GM12878 (cell line): ENCODE results near the gene MCM9. TPM values are rescaled to one million over a fixed set of nuclear protein-coding genes. Genes with fewer than 3 reads are reported as not detected.

Experiments
- ATAC-seq: fragments of 200-7000 bp; cut with Tn5 transposase; 3 replicates; pipeline ENCODE4 v1.9.1; 2020; ENCODE audit warnings: mild to moderate bottlenecking, moderate library complexity
- BruUV-seq: library from RNA; stranded (reverse); fragments of 400-500 nt; replicated peaks from 2 replicates; lab custom pipeline; 2021; lab: Mats Ljungman, UMichigan
- CTCF ChIA-PET: fragments of 300-600 bp; sonication (Branson Sonifier 250); formaldehyde crosslinking; extraction: SDS; loops from one replicate; lab custom pipeline; 2021; ENCODE audit warnings: inconsistent platforms; lab: Yijun Ruan, JAX
- POLR2A ChIA-PET: fragments of 350-600 bp; formaldehyde crosslinking; extraction: SDS; loops from one replicate; lab custom pipeline; 2021; ENCODE audit warnings: inconsistent platforms; lab: Charles Lee
- RAD21 ChIA-PET: fragments of 300-600 bp; sonication (Branson Sonifier 250); formaldehyde crosslinking; loops from one replicate; lab custom pipeline; 2023; ENCODE audit warnings: antibody characterized with exemption; ENCODE audit not compliant: unreplicated experiment; lab: Charles Lee
- SMC1A ChIA-PET: fragments of 300-600 bp; sonication (Branson Sonifier 250); formaldehyde crosslinking; loops from one replicate; lab custom pipeline; 2023; ENCODE audit not compliant: unreplicated experiment, uncharacterized antibody; lab: Charles Lee
- DNase-seq: peaks from one replicate; pipeline ENCODE4 v3.0.0-alpha.2; 2011; ENCODE audit warnings: low read depth, low spot score
- FAIRE-seq: peaks from 3 replicates; lab custom pipeline; 2011; peaks lifted over from hg19 to GRCh38; lab: Jason Lieb, UNC
- H2AFZ ChIP-seq: 2 replicates; pipeline ENCODE4 v1.6.0; 2011; ENCODE audit warnings: low read depth, low read length, control low read depth; ENCODE audit not compliant: control insufficient read depth
- H3K27ac ChIP-seq: 2 replicates; pipeline ENCODE4 v1.5.1; 2011; ENCODE audit warnings: control low read depth; ENCODE audit not compliant: control insufficient read depth, insufficient read depth
- H3K27me3 ChIP-seq, 2 experiments: replicated peaks in 1 of 2; 2 replicates each; pipeline versions ENCODE4 v1.6.0 to v1.6.1; 2011; ENCODE audit warnings: low read length in 1 of 2; ENCODE audit not compliant: control insufficient read depth in 2 of 2, insufficient read depth in 2 of 2
- H3K36me3 ChIP-seq, 2 experiments: 2 replicates each; pipeline ENCODE4 v1.5.1; 2011; ENCODE audit warnings: low read length in 1 of 2; ENCODE audit not compliant: control insufficient read depth in 2 of 2, insufficient read depth in 2 of 2
- H3K4me1 ChIP-seq: 2 replicates; pipeline ENCODE4 v1.6.1; 2011; ENCODE audit warnings: mild to moderate bottlenecking, low read length, moderate library complexity, mixed read lengths; ENCODE audit not compliant: control insufficient read depth, insufficient read depth
- H3K4me2 ChIP-seq: 2 replicates; pipeline ENCODE4 v1.6.0; 2011; ENCODE audit warnings: control low read depth; ENCODE audit not compliant: control insufficient read depth, insufficient read depth
- H3K4me3 ChIP-seq: fragments of 200-600 bp; sonication (generic); 2 replicates; pipeline ENCODE4 v1.5.1; 2016
- H3K79me2 ChIP-seq: 2 replicates; pipeline ENCODE4 v1.6.0; 2011; ENCODE audit warnings: low read length; ENCODE audit not compliant: control insufficient read depth, insufficient read depth
- H3K9ac ChIP-seq: 2 replicates; pipeline ENCODE4 v1.8.0; 2011; ENCODE audit warnings: low read length, control low read depth, mixed read lengths; ENCODE audit not compliant: control insufficient read depth, insufficient read depth
- H3K9me3 ChIP-seq: replicated peaks from 3 replicates; pipeline ENCODE4 v1.5.1; 2011; ENCODE audit warnings: mild to moderate bottlenecking, low read length; ENCODE audit not compliant: control insufficient read depth, insufficient read depth
- H4K20me1 ChIP-seq: 2 replicates; pipeline ENCODE4 v1.6.0; 2011; ENCODE audit not compliant: control insufficient read depth, insufficient read depth
- CBX3 ChIP-seq: fragments of 200-600 bp; sonication (generic); IDR thresholded peaks from 2 replicates; pipeline ENCODE4 v1.6.1; 2016; ENCODE audit warnings: low read depth, borderline replicate concordance
- HDGF ChIP-seq: fragments of 450-650 bp; IDR thresholded peaks from 2 replicates; pipeline ENCODE4 v1.6.1; 2016; ENCODE audit warnings: antibody characterized with exemption
- MYC ChIP-seq: IDR thresholded peaks from 2 replicates; pipeline ENCODE4 v1.6.1; 2011; ENCODE audit warnings: mild to moderate bottlenecking, low read length, moderate library complexity, inconsistent platforms; ENCODE audit not compliant: insufficient read depth, insufficient replicate concordance, insufficient read length, severe bottlenecking
- NRF1 ChIP-seq: conservative IDR thresholded peaks from 2 replicates; pipeline ENCODE4 v1.6.1; 2011; ENCODE audit warnings: mild to moderate bottlenecking, low read depth, low read length, improper control_type of control experiment
- POLR2AphosphoS5 ChIP-seq: IDR thresholded peaks from 2 replicates; pipeline ENCODE4 v1.6.1; 2011; ENCODE audit warnings: mild to moderate bottlenecking, low read length, inconsistent platforms
- WGBS: methylation state at CpG from one replicate; pipeline ENCODE4 v1.1.6; 2016; ENCODE audit warnings: low lambda C conversion rate; ENCODE audit not compliant: insufficient replicate concordance, insufficient coverage; ENCODE audit errors: missing lambda C conversion rate; 5-methylcytosine and 5-hydroxymethylcytosine counted together
- in situ Hi-C: fragments of 300-500 bp; cut with MboI; formaldehyde crosslinking; loops from 9 replicates; pipeline ENCODE4 v1.14.3; 2018; ENCODE audit warnings: mixed read lengths
- intact Hi-C: fragments of 100-400 bp; cut with micrococcal nuclease; formaldehyde crosslinking; loops from one replicate; pipeline ENCODE4 v1.14.2; 2022; ENCODE audit not compliant: unreplicated experiment
- polyA plus RNA-seq, 11 experiments: library from polyadenylated mRNA; depleted of rRNA in 4 of 11; unstranded in 6 of 11; stranded (reverse) in 5 of 11; fragments of >200 nt; fragmentation: Nextera tagmentation in 4 of 11; fragmentation: Illumina TruSeq in 1 of 11; extraction: Ambion mirVana in 4 of 11; extraction: Trizol in 1 of 11; gene quantifications; 1 replicate in 1 of 11; 2 replicates in 10 of 11; pipeline versions ENCODE4 v1.2.1 to v1.2.3, GENCODE V29; 2011 to 2016; ENCODE audit warnings: inconsistent platforms in 2 of 11, missing spikeins in 2 of 11, low read depth in 1 of 11
- total RNA-seq, 4 experiments: library from RNA; depleted of rRNA in 3 of 4; stranded (reverse); fragments of >200 nt in 3 of 4; fragmentation: Illumina TruSeq in 1 of 4; extraction: Trizol in 1 of 4; gene quantifications; 2 replicates each; pipeline versions ENCODE4 v1.2.1 to v1.2.3, GENCODE V29; 2013 to 2021
- TF ChIP-seq, protein P1 (sequence below): fragments of 450-650 bp; IDR thresholded peaks from 2 replicates; pipeline ENCODE4 v1.6.1; 2018; ENCODE audit warnings: mild to moderate bottlenecking, low read depth, moderate library complexity; ENCODE audit not compliant: partially characterized antibody

The MCM9 gene
- total and polyA plus RNA-seq, 10 of the 15 experiments (the other 5 are each of a cell fraction or from before 2014, with no cell fraction given) = 3.4 to 18.5 (median 9.7) TPM

- DNase-seq (no peak), ATAC-seq (no peak), FAIRE-seq (no peak)
- Histone ChIP-seq H3K27ac (no peak overlapping the region), H3K4me1 (no peaks in the 10 kb centered on the region), H3K9ac (no peak overlapping the region), H3K27me3 (no peaks in the 10 kb centered on the region), H3K9me3 (no peaks in the 10 kb centered on the region), H2AFZ (no peak overlapping the region), H3K4me3 (no peak overlapping the region), H4K20me1 (no peaks in the 10 kb centered on the region), H3K79me2 (no peaks in the 10 kb centered on the region), H3K4me2 (no peak overlapping the region), H3K36me3 (peaks cover 2 to 22% of the 10 kb centered on the region in 2 experiments)
- CTCF ChIA-PET = no interaction called here
- in situ Hi-C loops (no loop called here), intact Hi-C loops (no loop called here)
- POLR2A ChIA-PET = interaction anchor here (2.2 kb wide), 1 partner anchor 13 kb away, joined by 5 read pairs; no protein-coding TSS in a partner anchor
- SMC1A ChIA-PET = interaction anchor here (0.6 kb wide), 1 partner anchor 352 kb away, joined by 3 read pairs; no protein-coding TSS in a partner anchor
- WGBS = 97% methylated on average over 5 of the region's 5 CpGs
- RAD21 ChIA-PET = no interaction called here
- no TSS peak for BruUV-seq
- TF ChIP-seq, protein P1, sequence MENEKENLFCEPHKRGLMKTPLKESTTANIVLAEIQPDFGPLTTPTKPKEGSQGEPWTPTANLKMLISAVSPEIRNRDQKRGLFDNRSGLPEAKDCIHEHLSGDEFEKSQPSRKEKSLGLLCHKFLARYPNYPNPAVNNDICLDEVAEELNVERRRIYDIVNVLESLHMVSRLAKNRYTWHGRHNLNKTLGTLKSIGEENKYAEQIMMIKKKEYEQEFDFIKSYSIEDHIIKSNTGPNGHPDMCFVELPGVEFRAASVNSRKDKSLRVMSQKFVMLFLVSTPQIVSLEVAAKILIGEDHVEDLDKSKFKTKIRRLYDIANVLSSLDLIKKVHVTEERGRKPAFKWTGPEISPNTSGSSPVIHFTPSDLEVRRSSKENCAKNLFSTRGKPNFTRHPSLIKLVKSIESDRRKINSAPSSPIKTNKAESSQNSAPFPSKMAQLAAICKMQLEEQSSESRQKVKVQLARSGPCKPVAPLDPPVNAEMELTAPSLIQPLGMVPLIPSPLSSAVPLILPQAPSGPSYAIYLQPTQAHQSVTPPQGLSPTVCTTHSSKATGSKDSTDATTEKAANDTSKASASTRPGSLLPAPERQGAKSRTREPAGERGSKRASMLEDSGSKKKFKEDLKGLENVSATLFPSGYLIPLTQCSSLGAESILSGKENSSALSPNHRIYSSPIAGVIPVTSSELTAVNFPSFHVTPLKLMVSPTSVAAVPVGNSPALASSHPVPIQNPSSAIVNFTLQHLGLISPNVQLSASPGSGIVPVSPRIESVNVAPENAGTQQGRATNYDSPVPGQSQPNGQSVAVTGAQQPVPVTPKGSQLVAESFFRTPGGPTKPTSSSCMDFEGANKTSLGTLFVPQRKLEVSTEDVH = no peak
- TF ChIP-seq POLR2AphosphoS5 (no peak), MYC (no peak), HDGF (no peak), NRF1 (no peak), CBX3 (no peak)
Measured at GRCh38 chr6:118917546-118918328, 17.2 kb downstream of the MCM9 start.
